Cardiac fibroblast (primary cell): ENCODE data around the gene TENM4.

Source experiments
- DNase-seq, 2 donors: peaks; one replicate each; pipeline versions ENCODE4 v3.0.0 to v3.0.0-alpha.2; 2010; ENCODE audit warnings: low read depth in 2 of 2
- H3K4me3 ChIP-seq, 2 donors: replicated peaks in 1 of 2; 1 replicate in 1 of 2; 2 replicates in 1 of 2; pipeline ENCODE4 v1.5.1; 2011; ENCODE audit warnings: low read depth in 2 of 2, low read length in 2 of 2, mild to moderate bottlenecking in 2 of 2, moderate library complexity in 1 of 2
- TF ChIP-seq, protein P1 (sequence below): IDR thresholded peaks from one replicate; pipeline ENCODE4 v1.5.1; 2011; ENCODE audit warnings: low read depth, mild to moderate bottlenecking, low read length, inconsistent platforms

Gene TENM4

DNA sequence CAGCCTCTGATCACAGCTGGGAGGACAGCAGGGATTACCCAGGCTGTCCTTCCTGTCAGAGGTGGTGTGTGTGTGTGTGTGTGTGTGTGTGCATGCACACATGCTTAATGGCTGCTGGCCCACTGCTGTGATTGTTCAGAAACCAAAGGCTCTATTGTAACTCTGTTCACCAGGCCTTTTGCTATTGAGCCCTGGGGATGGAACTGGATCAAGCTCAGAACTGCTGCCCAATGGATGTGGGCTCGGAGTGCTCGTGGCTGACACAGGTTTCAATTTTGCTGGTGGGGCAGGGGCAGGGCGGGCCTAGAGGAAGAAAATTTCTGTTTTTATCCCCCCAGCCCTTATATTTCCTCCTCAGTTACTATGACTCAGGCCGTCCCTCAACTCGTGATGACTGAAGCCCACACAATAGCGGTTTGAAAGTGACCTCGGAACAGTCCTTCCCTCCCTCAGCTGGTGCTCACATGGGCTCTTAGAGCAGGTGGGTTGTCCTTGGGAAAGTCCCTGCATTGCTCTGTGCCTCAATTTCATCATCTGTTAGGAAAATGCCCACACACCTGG, 359.3 kb downstream of the TENM4 start:
- peak; percentile 22 to 59 for DNase-seq
- H3K4me3 ChIP-seq: no peak overlapping the region
- TF ChIP-seq, protein P1, sequence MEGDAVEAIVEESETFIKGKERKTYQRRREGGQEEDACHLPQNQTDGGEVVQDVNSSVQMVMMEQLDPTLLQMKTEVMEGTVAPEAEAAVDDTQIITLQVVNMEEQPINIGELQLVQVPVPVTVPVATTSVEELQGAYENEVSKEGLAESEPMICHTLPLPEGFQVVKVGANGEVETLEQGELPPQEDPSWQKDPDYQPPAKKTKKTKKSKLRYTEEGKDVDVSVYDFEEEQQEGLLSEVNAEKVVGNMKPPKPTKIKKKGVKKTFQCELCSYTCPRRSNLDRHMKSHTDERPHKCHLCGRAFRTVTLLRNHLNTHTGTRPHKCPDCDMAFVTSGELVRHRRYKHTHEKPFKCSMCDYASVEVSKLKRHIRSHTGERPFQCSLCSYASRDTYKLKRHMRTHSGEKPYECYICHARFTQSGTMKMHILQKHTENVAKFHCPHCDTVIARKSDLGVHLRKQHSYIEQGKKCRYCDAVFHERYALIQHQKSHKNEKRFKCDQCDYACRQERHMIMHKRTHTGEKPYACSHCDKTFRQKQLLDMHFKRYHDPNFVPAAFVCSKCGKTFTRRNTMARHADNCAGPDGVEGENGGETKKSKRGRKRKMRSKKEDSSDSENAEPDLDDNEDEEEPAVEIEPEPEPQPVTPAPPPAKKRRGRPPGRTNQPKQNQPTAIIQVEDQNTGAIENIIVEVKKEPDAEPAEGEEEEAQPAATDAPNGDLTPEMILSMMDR: no peak

DNA sequence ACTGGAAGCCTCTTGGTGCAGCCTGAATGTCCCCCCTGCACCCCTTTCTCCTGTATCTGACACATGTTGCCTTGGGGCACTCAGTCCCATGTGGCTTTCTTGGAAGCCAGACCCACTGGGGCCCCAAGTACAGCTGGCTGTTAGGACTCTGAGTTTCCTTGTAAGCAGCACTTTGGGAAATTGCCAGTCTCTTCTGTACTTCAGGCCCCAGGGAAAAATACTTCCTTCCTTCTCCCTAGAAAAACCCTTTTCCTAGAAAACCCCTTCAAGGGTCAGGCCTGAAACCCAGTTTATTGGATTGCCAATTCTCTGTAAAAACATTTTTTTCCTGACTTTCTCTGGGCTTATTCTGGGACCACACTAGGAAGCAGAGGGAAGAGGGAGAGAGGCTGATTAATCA, 360.3 kb downstream of the TENM4 start:
- DNase-seq: peak in 1 of 2 donors; percentile 72
- H3K4me3 ChIP-seq: no peak overlapping the region
- TF ChIP-seq, protein P1: no peak

GRCh38 chr11:79078999-79079398, 361.8 kb downstream of the TENM4 start:
- no peak for DNase-seq
- no peak overlapping the region for H3K4me3 ChIP-seq
- TF ChIP-seq, protein P1: no peak

- TF ChIP-seq, protein P1: no peak
- no peak for DNase-seq
- H3K4me3 ChIP-seq: no peak overlapping the region
These were observed 362.4 kb downstream of the TENM4 start for GRCh38 chr11:79078456-79078855.

- peak in 1 of 2 donors; percentile 29 for DNase-seq
- TF ChIP-seq, protein P1: no peak
- H3K4me3 ChIP-seq: no peak overlapping the region
These were observed 363.0 kb downstream of the TENM4 start for GRCh38 chr11:79077702-79078330.

DNA sequence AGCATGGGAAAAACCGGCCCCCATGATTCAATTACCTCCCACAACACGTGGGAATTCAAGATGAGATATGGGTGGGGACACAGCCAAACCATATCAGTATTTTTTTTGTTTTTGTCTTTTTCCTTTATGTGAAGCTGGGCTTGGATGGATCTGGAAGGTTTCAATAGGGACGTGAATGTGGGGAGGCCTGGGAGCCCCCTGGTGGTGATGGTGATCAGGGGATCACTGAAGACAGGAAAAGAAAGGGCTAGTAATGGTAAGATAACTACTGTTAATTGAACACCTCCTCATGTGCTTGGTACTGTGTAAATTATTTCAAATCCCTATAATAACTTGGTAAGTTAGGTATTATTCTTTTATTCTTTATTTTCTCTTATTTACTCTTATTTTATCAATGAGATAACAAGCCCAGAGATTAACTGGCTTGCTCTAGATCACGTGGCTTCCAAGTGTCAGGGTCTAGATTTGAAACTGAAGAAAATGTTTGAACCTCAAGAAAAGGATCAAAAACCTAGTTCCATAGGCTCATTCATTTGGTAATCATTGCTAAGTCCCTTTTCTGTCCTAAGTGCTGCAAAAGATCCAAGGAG, 364.2 kb downstream of the TENM4 start:
- TF ChIP-seq, protein P1: peak; percentile 79
- peak; percentile 57 to 64 for DNase-seq
- H3K4me3 ChIP-seq: no peak overlapping the region
